A549 (cell line): ENCODE results near the gene ACVR1. TPM values are rescaled to one million over a fixed set of nuclear protein-coding genes. Genes with fewer than 3 reads are reported as not detected.

Experiments
- ATAC-seq, 2 experiments: fragments of 200-7000 bp in 1 of 2; fragments of >200 bp in 1 of 2; cut with Nextera tagmentation in 1 of 2; cut with Tn5 transposase in 1 of 2; 3 replicates each; pipeline versions ENCODE4 v1.8.0 to v1.9.1; 2018 to 2020; ENCODE audit warnings: mild to moderate bottlenecking in 1 of 2, moderate library complexity in 1 of 2
- CTCF ChIA-PET: fragments of 300-600 bp; sonication (Branson Sonifier 250); formaldehyde crosslinking; extraction: SDS; loops from one replicate; lab custom pipeline; 2021; ENCODE audit warnings: antibody characterized with exemption, inconsistent platforms; lab: Yijun Ruan, JAX
- POLR2A ChIA-PET: fragments of 350-600 bp; formaldehyde crosslinking; extraction: SDS; loops from one replicate; lab custom pipeline; 2021; ENCODE audit warnings: antibody characterized with exemption, inconsistent platforms; lab: Yijun Ruan, JAX
- DNase-seq, 2 experiments: peaks; one replicate each; pipeline versions ENCODE4 v3.0.0 to v3.0.0-alpha.2; 2011 to 2016; ENCODE audit warnings: low read depth in 1 of 2, low spot score in 1 of 2
- FAIRE-seq: peaks from 2 replicates; lab custom pipeline; 2011; peaks lifted over from hg19 to GRCh38; lab: Jason Lieb, UNC
- H3K27ac ChIP-seq, 2 experiments: fragments of >200 bp; sonication (Bioruptor Twin); formaldehyde crosslinking; 3 replicates each; pipeline ENCODE4 v1.5.1; 2016 to 2017
- H3K4me1 ChIP-seq: fragments of >200 bp; sonication (Bioruptor Twin); formaldehyde crosslinking; 3 replicates; pipeline ENCODE4 v1.6.1; 2016
- H3K4me2 ChIP-seq: fragments of >200 bp; sonication (Bioruptor Twin); formaldehyde crosslinking; 3 replicates; pipeline ENCODE4 v1.6.1; 2016
- H3K4me3 ChIP-seq: fragments of >200 bp; sonication (Bioruptor Twin); formaldehyde crosslinking; 3 replicates; pipeline ENCODE4 v1.5.1; 2016
- H3K9me3 ChIP-seq: fragments of >200 bp; sonication (Bioruptor Twin); formaldehyde crosslinking; 3 replicates; pipeline ENCODE4 v1.6.1; 2016
- BCL3 ChIP-seq: fragments of >200 bp; sonication (Bioruptor Twin); formaldehyde crosslinking; IDR thresholded peaks from 3 replicates; pipeline ENCODE4 v1.6.1; 2016
- CEBPB ChIP-seq, 2 experiments: fragments of >200 bp in 1 of 2; sonication (Bioruptor Twin) in 1 of 2; formaldehyde crosslinking in 1 of 2; IDR thresholded peaks; 2 replicates each; pipeline ENCODE4 v1.6.1; 2012 to 2016
- EHMT2 ChIP-seq: fragments of 200-600 bp; sonication (generic); IDR thresholded peaks from 2 replicates; pipeline ENCODE4 v1.6.1; 2016; ENCODE audit warnings: antibody characterized with exemption, low read depth, mild to moderate bottlenecking, moderate library complexity
- FOSB ChIP-seq: fragments of 250-450 bp; sonication (Bioruptor Pico); IDR thresholded peaks from 2 replicates; pipeline ENCODE4 v1.5.0; 2020; ENCODE audit warnings: mild to moderate bottlenecking, moderate library complexity
- HMGXB4 ChIP-seq: fragments of 250-450 bp; sonication (Bioruptor Pico); IDR thresholded peaks from 2 replicates; pipeline ENCODE4 v1.5.0; 2021; ENCODE audit warnings: mild to moderate bottlenecking, moderate library complexity, borderline replicate concordance
- MAFK ChIP-seq: fragments of 450-650 bp; IDR thresholded peaks from 2 replicates; pipeline ENCODE4 v1.6.1; 2014; ENCODE audit not compliant: partially characterized antibody
- MYC ChIP-seq: IDR thresholded peaks from 2 replicates; pipeline ENCODE4 v1.6.1; 2012; ENCODE audit warnings: mild to moderate bottlenecking, inconsistent platforms, low read length, improper control_type of control experiment, borderline replicate concordance
- NPAS2 ChIP-seq: fragments of 250-450 bp; sonication (Bioruptor Pico); IDR thresholded peaks from 2 replicates; pipeline ENCODE4 v1.8.0; 2022; ENCODE audit warnings: mild to moderate bottlenecking, moderate library complexity, borderline replicate concordance
- PBX3 ChIP-seq: IDR thresholded peaks from 2 replicates; pipeline ENCODE4 v1.6.1; 2012
- POLR2A ChIP-seq: IDR thresholded peaks from 2 replicates; pipeline ENCODE4 v1.6.1; 2012; ENCODE audit warnings: mild to moderate bottlenecking, low read length
- RAD21 ChIP-seq, 2 experiments: fragments of >200 bp in 1 of 2; sonication (Bioruptor Twin) in 1 of 2; formaldehyde crosslinking in 1 of 2; IDR thresholded peaks in 1 of 2; conservative IDR thresholded peaks in 1 of 2; 2 replicates in 1 of 2; 3 replicates in 1 of 2; pipeline ENCODE4 v1.6.1; 2012 to 2018; ENCODE audit warnings: inconsistent platforms in 1 of 2
- RCOR1 ChIP-seq: fragments of 150-350 bp; IDR thresholded peaks from 2 replicates; pipeline ENCODE4 v1.6.1; 2014; ENCODE audit warnings: antibody characterized with exemption, low read length, low read depth
- RFX5 ChIP-seq: fragments of 450-650 bp; IDR thresholded peaks from 2 replicates; pipeline ENCODE4 v1.7.1; 2014; ENCODE audit warnings: antibody characterized with exemption, mild to moderate bottlenecking, moderate library complexity
- RNF2 ChIP-seq: fragments of 200-600 bp; sonication (generic); IDR thresholded peaks from 2 replicates; pipeline ENCODE4 v1.6.1; 2016; ENCODE audit warnings: low read depth, mild to moderate bottlenecking, antibody characterized with exemption, moderate library complexity, borderline replicate concordance
- TFCP2L1 ChIP-seq: fragments of 250-450 bp; sonication (Bioruptor Pico); IDR thresholded peaks from 2 replicates; pipeline ENCODE4 v1.5.0; 2021; ENCODE audit warnings: mild to moderate bottlenecking
- ZC3H11A ChIP-seq: fragments of 450-650 bp; IDR thresholded peaks from 2 replicates; pipeline ENCODE4 v1.6.1; 2014; ENCODE audit warnings: antibody characterized with exemption, mild to moderate bottlenecking
- WGBS: methylation state at CpG from one replicate; pipeline ENCODE4 v1.1.6; 2017; ENCODE audit errors: missing lambda C conversion rate; 5-methylcytosine and 5-hydroxymethylcytosine counted together
- polyA plus RNA-seq, 4 experiments: library from polyadenylated mRNA; depleted of rRNA in 3 of 4; stranded (reverse); fragments of >200 nt; fragmentation: RNase III in 1 of 4; extraction: RNeasy Plus Mini Kit Qiagen cat#74134 plus additional on column Dnase treatment in 1 of 4; gene quantifications; 2 replicates in 3 of 4; 3 replicates in 1 of 4; pipeline ENCODE4 v1.2.3, GENCODE V29; 2011 to 2017
- TF ChIP-seq, protein P1 (sequence below): fragments of >200 bp; sonication (Bioruptor Twin); formaldehyde crosslinking; IDR thresholded peaks from 3 replicates; pipeline ENCODE4 v1.5.1; 2016
- TF ChIP-seq, protein P2 (sequence below): IDR thresholded peaks from 2 replicates; pipeline ENCODE4 v1.6.1; 2012; ENCODE audit warnings: low read depth, borderline replicate concordance

ACVR1 gene
- polyA plus RNA-seq, 2 of the 4 experiments (the other 2 are of a cell fraction), result 14.6 to 21.6 TPM

DNA sequence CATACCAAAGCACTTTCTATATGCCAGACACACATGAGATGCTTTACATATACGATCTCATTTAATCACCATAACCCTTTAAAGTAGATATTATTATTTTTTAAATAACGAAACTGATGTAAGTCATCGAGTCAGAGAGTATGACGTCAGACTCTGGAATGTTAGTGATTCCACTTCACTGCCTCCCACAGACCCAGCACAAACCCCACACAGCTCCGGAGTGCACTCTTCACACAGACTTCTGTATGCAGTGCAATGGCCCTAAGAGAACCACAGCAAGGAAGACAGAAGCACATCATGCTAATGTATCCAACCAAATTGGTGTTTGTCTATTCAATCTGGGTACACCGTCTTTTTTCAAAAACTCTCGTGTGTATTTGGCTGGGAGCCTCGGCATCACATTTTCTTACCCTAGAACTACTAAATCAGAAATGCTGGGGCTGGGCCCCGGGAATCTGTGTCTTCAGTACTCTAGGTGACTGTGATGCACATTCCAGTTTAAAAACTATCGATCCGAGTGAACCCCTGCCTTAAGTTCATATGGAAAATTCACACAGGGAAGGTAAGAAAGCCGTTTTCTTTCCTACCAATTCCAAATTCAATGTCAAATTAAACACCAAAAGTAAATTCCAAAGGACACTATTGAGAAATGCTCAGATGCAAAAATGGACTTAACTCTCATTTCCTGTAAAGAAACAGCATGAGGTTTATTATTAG, 129.7 kb downstream of the ACVR1 start:
- FAIRE-seq (no peak), DNase-seq (no peak), ATAC-seq (no peak)
- TF ChIP-seq TFCP2L1 (CRISPR knock-in tag), result no peak
- no peak for TF ChIP-seq PBX3
- no peak for TF ChIP-seq RFX5
- TF ChIP-seq RNF2, result no peak
- TF ChIP-seq HMGXB4, result no peak
- TF ChIP-seq FOSB, result no peak
- no peak for TF ChIP-seq NPAS2 (CRISPR knock-in tag)
- TF ChIP-seq, protein P1, sequence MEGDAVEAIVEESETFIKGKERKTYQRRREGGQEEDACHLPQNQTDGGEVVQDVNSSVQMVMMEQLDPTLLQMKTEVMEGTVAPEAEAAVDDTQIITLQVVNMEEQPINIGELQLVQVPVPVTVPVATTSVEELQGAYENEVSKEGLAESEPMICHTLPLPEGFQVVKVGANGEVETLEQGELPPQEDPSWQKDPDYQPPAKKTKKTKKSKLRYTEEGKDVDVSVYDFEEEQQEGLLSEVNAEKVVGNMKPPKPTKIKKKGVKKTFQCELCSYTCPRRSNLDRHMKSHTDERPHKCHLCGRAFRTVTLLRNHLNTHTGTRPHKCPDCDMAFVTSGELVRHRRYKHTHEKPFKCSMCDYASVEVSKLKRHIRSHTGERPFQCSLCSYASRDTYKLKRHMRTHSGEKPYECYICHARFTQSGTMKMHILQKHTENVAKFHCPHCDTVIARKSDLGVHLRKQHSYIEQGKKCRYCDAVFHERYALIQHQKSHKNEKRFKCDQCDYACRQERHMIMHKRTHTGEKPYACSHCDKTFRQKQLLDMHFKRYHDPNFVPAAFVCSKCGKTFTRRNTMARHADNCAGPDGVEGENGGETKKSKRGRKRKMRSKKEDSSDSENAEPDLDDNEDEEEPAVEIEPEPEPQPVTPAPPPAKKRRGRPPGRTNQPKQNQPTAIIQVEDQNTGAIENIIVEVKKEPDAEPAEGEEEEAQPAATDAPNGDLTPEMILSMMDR, result no peak
- TF ChIP-seq EHMT2, result no peak
- no peak for TF ChIP-seq RCOR1
- no peak for TF ChIP-seq CEBPB (IDR thresholded peaks at IDR 0.05)
- TF ChIP-seq RAD21 (conservative IDR thresholded peaks at IDR 0.05 in 1 of 2, IDR thresholded peaks at IDR 0.05 in 1 of 2), result no peak
- TF ChIP-seq, protein P2, sequence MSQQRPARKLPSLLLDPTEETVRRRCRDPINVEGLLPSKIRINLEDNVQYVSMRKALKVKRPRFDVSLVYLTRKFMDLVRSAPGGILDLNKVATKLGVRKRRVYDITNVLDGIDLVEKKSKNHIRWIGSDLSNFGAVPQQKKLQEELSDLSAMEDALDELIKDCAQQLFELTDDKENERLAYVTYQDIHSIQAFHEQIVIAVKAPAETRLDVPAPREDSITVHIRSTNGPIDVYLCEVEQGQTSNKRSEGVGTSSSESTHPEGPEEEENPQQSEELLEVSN, result no peak
- TF ChIP-seq MAFK, result no peak
- no peak for TF ChIP-seq MYC
- no peak for TF ChIP-seq BCL3
- H3K9me3 ChIP-seq, result no peaks in the 10 kb centered on the region
- 89% methylated on average over 12 of the region's 12 CpGs for WGBS
- ChIA-PET CTCF (interaction anchor here (0.8 kb wide), 1 partner anchor 56 kb away, joined by 4 read pairs; no protein-coding TSS in a partner anchor), POLR2A (no interaction called here)
- H3K4me1 ChIP-seq, result no peaks in the 10 kb centered on the region
- H3K4me3 ChIP-seq, result no peak overlapping the region
- no peak overlapping the region for H3K4me2 ChIP-seq
- no peak overlapping the region for H3K27ac ChIP-seq

GRCh38 chr2:157744571-157745076, 131.5 kb downstream of the ACVR1 start:
- CTCF ChIA-PET, result no interaction called here
- DNase-seq (no peak), ATAC-seq (no peak)
- no peak overlapping the region for H3K4me3 ChIP-seq
- no peak overlapping the region for H3K27ac ChIP-seq
- WGBS, result 90% methylated on average over 6 of the region's 6 CpGs
- POLR2A ChIA-PET, result no interaction called here
- TF ChIP-seq HMGXB4 (no peak), POLR2A (no peak), ZC3H11A (no peak)
- TF ChIP-seq, all 56 proteins: peak for 0
- no peaks in the 10 kb centered on the region for H3K9me3 ChIP-seq
- FAIRE-seq, result no peak
- no peak overlapping the region for H3K4me2 ChIP-seq
- no peaks in the 10 kb centered on the region for H3K4me1 ChIP-seq
